MM.1S (cell line): ENCODE measurements around the gene SLC30A4.

ENCODE experiments used
- EZH2 ChIP-seq: fragments of 300-600 bp; sonication (generic); optimal IDR thresholded peaks from 2 replicates; pipeline ENCODE3; 2017; ENCODE audit warnings: low read depth, mild to moderate bottlenecking, antibody characterized with exemption, low read length, mixed read lengths
- TF ChIP-seq, protein P1 (sequence below): fragments of 300-600 bp; sonication (generic); IDR thresholded peaks from 2 replicates; pipeline ENCODE4 v1.5.1; 2016; ENCODE audit warnings: antibody characterized with exemption, low read length, mixed read lengths

DNA sequence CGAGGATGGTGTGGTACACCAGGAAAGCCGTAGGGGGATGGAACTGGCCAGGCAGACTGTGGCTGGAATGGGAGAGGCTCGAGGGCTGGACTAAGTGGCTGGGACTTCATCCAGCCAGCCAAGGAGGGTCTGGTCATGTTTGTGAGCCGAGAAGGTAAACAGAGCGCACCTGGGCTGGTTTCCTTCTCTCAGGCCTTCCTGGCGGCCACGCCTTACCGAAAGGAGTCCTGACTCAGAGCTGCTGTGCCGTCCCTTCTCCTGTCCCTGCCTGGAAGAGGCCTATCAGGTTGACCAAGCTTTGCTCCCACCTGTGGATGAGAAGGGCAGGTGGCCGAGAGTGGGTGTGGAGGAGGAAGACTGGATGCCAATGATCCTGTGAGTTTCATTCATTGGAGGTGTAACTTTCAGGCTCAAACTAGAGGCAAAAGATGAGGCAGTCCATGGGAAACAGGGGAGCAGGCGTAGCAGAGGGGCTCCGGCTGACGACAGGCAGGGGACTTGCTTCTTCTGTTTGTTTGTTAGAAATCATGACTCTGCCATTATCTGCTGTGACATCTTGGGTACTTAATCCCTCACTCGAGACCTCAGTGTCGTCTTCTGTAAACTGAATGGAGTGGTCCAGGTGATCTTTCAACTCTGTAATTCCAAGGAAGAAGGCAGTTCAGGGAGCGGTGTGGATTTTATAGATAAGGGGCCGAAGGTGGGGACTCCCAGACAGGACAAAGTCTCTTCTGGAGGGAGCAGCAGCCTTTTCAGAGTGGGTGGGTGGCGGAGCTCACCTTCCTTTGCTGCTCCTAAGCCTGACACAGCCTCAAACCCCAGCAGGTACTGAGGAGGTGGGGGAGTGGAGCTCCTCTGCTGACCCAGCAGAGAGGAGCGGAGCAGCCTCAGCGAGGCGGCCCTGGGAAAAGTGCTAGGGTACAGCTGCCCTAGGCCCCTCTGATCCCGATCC, 72.4 kb downstream of the SLC30A4 start:
- TF ChIP-seq, protein P1, sequence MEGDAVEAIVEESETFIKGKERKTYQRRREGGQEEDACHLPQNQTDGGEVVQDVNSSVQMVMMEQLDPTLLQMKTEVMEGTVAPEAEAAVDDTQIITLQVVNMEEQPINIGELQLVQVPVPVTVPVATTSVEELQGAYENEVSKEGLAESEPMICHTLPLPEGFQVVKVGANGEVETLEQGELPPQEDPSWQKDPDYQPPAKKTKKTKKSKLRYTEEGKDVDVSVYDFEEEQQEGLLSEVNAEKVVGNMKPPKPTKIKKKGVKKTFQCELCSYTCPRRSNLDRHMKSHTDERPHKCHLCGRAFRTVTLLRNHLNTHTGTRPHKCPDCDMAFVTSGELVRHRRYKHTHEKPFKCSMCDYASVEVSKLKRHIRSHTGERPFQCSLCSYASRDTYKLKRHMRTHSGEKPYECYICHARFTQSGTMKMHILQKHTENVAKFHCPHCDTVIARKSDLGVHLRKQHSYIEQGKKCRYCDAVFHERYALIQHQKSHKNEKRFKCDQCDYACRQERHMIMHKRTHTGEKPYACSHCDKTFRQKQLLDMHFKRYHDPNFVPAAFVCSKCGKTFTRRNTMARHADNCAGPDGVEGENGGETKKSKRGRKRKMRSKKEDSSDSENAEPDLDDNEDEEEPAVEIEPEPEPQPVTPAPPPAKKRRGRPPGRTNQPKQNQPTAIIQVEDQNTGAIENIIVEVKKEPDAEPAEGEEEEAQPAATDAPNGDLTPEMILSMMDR: no peak
- TF ChIP-seq EZH2: no peak
